CD14-positive monocyte (primary cell): ENCODE results near the gene DTNA. TPM values are rescaled to one million over a fixed set of nuclear protein-coding genes. Genes with fewer than 3 reads are reported as not detected.

Source experiments
- DNase-seq, 3 donors: peaks; one replicate each; pipeline ENCODE4 v3.0.0-alpha.2; 2011 to 2022
- H2AFZ ChIP-seq: 2 replicates; pipeline ENCODE4 v1.6.0; 2012; ENCODE audit warnings: mild to moderate bottlenecking, low read depth, low read length, inconsistent platforms; ENCODE audit not compliant: insufficient read depth, poor library complexity, severe bottlenecking
- H3K27ac ChIP-seq, 2 donors: 1 replicate in 1 of 2; 2 replicates in 1 of 2; pipeline ENCODE4 v1.5.1; 2012 to 2013; ENCODE audit warnings: low read length in 2 of 2, control low read depth in 1 of 2, inconsistent platforms in 1 of 2, low read depth in 1 of 2, mild to moderate bottlenecking in 1 of 2
- H3K27me3 ChIP-seq, 2 donors: one replicate each; pipeline versions ENCODE4 v1.6.0 to v1.6.1; 2011 to 2013; ENCODE audit warnings: low read length in 2 of 2; ENCODE audit not compliant: control insufficient read depth in 2 of 2, insufficient read depth in 2 of 2
- H3K36me3 ChIP-seq, 2 donors: replicated peaks in 1 of 2; 1 replicate in 1 of 2; 2 replicates in 1 of 2; pipeline versions ENCODE4 v1.5.1 to v1.6.1; 2012 to 2013; ENCODE audit warnings: low read length in 2 of 2, control low read depth in 1 of 2, inconsistent platforms in 1 of 2, mild to moderate bottlenecking in 1 of 2; ENCODE audit not compliant: insufficient read depth in 2 of 2, control insufficient read depth in 1 of 2
- H3K4me1 ChIP-seq, 2 donors: 1 replicate in 1 of 2; 2 replicates in 1 of 2; pipeline versions ENCODE4 v1.5.1 to v1.6.1; 2012 to 2013; ENCODE audit warnings: low read length in 2 of 2, control low read depth in 1 of 2, inconsistent platforms in 1 of 2, mild to moderate bottlenecking in 1 of 2, moderate library complexity in 1 of 2; ENCODE audit not compliant: insufficient read depth in 2 of 2, control insufficient read depth in 1 of 2
- H3K4me2 ChIP-seq: replicated peaks from 2 replicates; pipeline ENCODE3; 2012; ENCODE audit warnings: low read length, moderate library complexity, mild to moderate bottlenecking; ENCODE audit not compliant: poor library complexity, severe bottlenecking; ENCODE audit errors: extremely low read depth
- H3K4me3 ChIP-seq, 3 experiments: fragments of 200-600 bp in 1 of 3; sonication (generic) in 1 of 3; replicated peaks in 1 of 3; 1 replicate in 2 of 3; 2 replicates in 1 of 3; pipeline ENCODE4 v1.5.1; 2011 to 2013; ENCODE audit warnings: low read length in 3 of 3, mild to moderate bottlenecking in 3 of 3, control low read depth in 2 of 3, low read depth in 2 of 3, inconsistent platforms in 1 of 3, moderate library complexity in 1 of 3
- H3K79me2 ChIP-seq: 2 replicates; pipeline ENCODE4 v1.6.0; 2012; ENCODE audit warnings: mild to moderate bottlenecking, control low read depth, inconsistent platforms, low read length, moderate library complexity; ENCODE audit not compliant: insufficient read depth
- H3K9ac ChIP-seq: 2 replicates; pipeline ENCODE4 v1.6.0; 2017; ENCODE audit warnings: low read length, mild to moderate bottlenecking; ENCODE audit not compliant: insufficient read depth, poor library complexity, severe bottlenecking
- H3K9me3 ChIP-seq, 2 donors: replicated peaks in 1 of 2; 1 replicate in 1 of 2; 2 replicates in 1 of 2; pipeline versions ENCODE4 v1.5.1 to v1.6.1; 2012 to 2013; ENCODE audit warnings: low read length in 2 of 2, control low read depth in 1 of 2; ENCODE audit not compliant: control insufficient read depth in 1 of 2, insufficient read depth in 1 of 2
- H4K20me1 ChIP-seq: 2 replicates; pipeline ENCODE4 v1.6.0; 2012; ENCODE audit warnings: mild to moderate bottlenecking, low read length, control low read depth, moderate library complexity; ENCODE audit not compliant: insufficient read depth
- H3K27ac Mint-ChIP-seq, 7 donors: one replicate each; pipeline ENCODE4 v1.8.0; 2020; ENCODE audit warnings: mild to moderate bottlenecking in 7 of 7, mixed read lengths in 7 of 7, moderate library complexity in 6 of 7, inconsistent platforms in 2 of 7
- H3K27me3 Mint-ChIP-seq, 3 donors: one replicate each; pipeline ENCODE4 v1.8.0; 2021 to 2022; ENCODE audit warnings: low read depth in 3 of 3, mild to moderate bottlenecking in 3 of 3, mixed read lengths in 3 of 3, moderate library complexity in 3 of 3, inconsistent platforms in 1 of 3
- H3K36me3 Mint-ChIP-seq, 2 donors: one replicate each; pipeline ENCODE4 v1.8.0; 2020; ENCODE audit warnings: mixed read lengths in 2 of 2, inconsistent platforms in 1 of 2, mild to moderate bottlenecking in 1 of 2
- H3K4me1 Mint-ChIP-seq: one replicate; pipeline ENCODE4 v1.8.0; 2020; ENCODE audit warnings: mild to moderate bottlenecking, mixed read lengths
- H3K4me3 Mint-ChIP-seq, 2 donors: one replicate each; pipeline ENCODE4 v1.8.0; 2020; ENCODE audit warnings: mild to moderate bottlenecking in 2 of 2, mixed read lengths in 2 of 2, moderate library complexity in 1 of 2
- H3K9me3 Mint-ChIP-seq, 7 donors: one replicate each; pipeline ENCODE4 v1.8.0; 2020 to 2022; ENCODE audit warnings: mixed read lengths in 7 of 7, mild to moderate bottlenecking in 6 of 7, moderate library complexity in 6 of 7, inconsistent platforms in 2 of 7
- CTCF ChIP-seq: fragments of 200-600 bp; IDR thresholded peaks from one replicate; pipeline ENCODE4 v1.8.0; 2022; ENCODE audit warnings: antibody characterized with exemption, mild to moderate bottlenecking
- WGBS: methylation state at CpG from one replicate; pipeline ENCODE4 v1.1.5; 2013; ENCODE audit warnings: missing lambda C conversion rate; ENCODE audit not compliant: insufficient coverage; 5-methylcytosine and 5-hydroxymethylcytosine counted together
- intact Hi-C, 2 donors: fragments of 100-400 bp; cut with micrococcal nuclease; formaldehyde crosslinking; loops; one replicate each; pipeline versions ENCODE4 v1.15.0 to v1.15.1; 2023
- polyA plus RNA-seq, 3 donors: library from polyadenylated mRNA; depleted of rRNA in 1 of 3; unstranded in 2 of 3; stranded (reverse) in 1 of 3; fragments of 300-500 nt in 2 of 3; fragments of >200 nt in 1 of 3; fragmentation: Illumina TruSeq in 2 of 3; gene quantifications; 1 replicate in 2 of 3; 2 replicates in 1 of 3; pipeline ENCODE4 v1.2.3, GENCODE V29; 2012 to 2021

Gene DTNA
- polyA plus RNA-seq, 3 donors: 0.53 to 2.3 (median 0.76) TPM

- H3K36me3 Mint-ChIP-seq: peaks cover 0 to 2% of the 10 kb centered on the region in 2 donors
- Histone ChIP-seq H3K4me2 (no peak overlapping the region), H3K4me1 (no peaks in the 10 kb centered on the region), H3K4me3 (no peak overlapping the region), H2AFZ (no peak overlapping the region), H3K9me3 (no peaks in the 10 kb centered on the region), H3K27ac (no peak overlapping the region), H3K36me3 (no peaks in the 10 kb centered on the region), H3K9ac (no peak overlapping the region), H3K27me3 (no peaks in the 10 kb centered on the region), H3K79me2 (no peaks in the 10 kb centered on the region), H4K20me1 (no peaks in the 10 kb centered on the region)
- H3K27ac Mint-ChIP-seq: no peak overlapping the region
- H3K4me3 Mint-ChIP-seq: no peak overlapping the region
- no peak for TF ChIP-seq CTCF
- H3K9me3 Mint-ChIP-seq: no peaks in the 10 kb centered on the region
- no peak for DNase-seq
- 90% methylated on average over 3 of the region's 5 CpGs for WGBS
- H3K4me1 Mint-ChIP-seq: peaks cover 2% of the 10 kb centered on the region
- intact Hi-C loops: no loop called here
- peaks cover 0 to 1% (median 0%) of the 10 kb centered on the region in 3 donors for H3K27me3 Mint-ChIP-seq
Measured at GRCh38 chr18:34870555-34871310, 160.6 kb downstream of the DTNA start.

- Histone ChIP-seq H3K9ac (no peak overlapping the region), H3K27me3 (no peaks in the 10 kb centered on the region), H4K20me1 (no peaks in the 10 kb centered on the region), H3K4me1 (no peaks in the 10 kb centered on the region), H3K79me2 (no peaks in the 10 kb centered on the region), H3K4me2 (no peak overlapping the region), H3K27ac (no peak overlapping the region), H2AFZ (no peak overlapping the region), H3K9me3 (no peaks in the 10 kb centered on the region), H3K36me3 (no peaks in the 10 kb centered on the region), H3K4me3 (no peak overlapping the region)
- no peaks in the 10 kb centered on the region for H3K9me3 Mint-ChIP-seq
- no peak for DNase-seq
- intact Hi-C loops: no loop called here
- H3K36me3 Mint-ChIP-seq: peaks cover 0 to 2% of the 10 kb centered on the region in 2 donors
- no peak for TF ChIP-seq CTCF
- no peak overlapping the region for H3K4me3 Mint-ChIP-seq
- peaks cover 2% of the 10 kb centered on the region for H3K4me1 Mint-ChIP-seq
- H3K27me3 Mint-ChIP-seq: peaks cover 0 to 1% (median 0%) of the 10 kb centered on the region in 3 donors
- WGBS: 14% methylated on average over 1 of the region's 2 CpGs
- no peak overlapping the region for H3K27ac Mint-ChIP-seq
Measured at GRCh38 chr18:34871435-34871834, 161.3 kb downstream of the DTNA start.
